MG63 (cell line): ENCODE data around the gene EME2. TPM values are rescaled to one million over a fixed set of nuclear protein-coding genes. Genes with fewer than 3 reads are reported as not detected.

ENCODE experiments used
- DNase-seq: peaks from one replicate; pipeline ENCODE4 v3.0.0-alpha.2; 2020
- H3K27me3 ChIP-seq: fragments of 250-450 bp; sonication (Bioruptor Pico); 2 replicates; pipeline ENCODE4 v1.5.1; 2020; ENCODE audit warnings: mild to moderate bottlenecking, moderate library complexity
- H3K36me3 ChIP-seq: fragments of 250-450 bp; sonication (Bioruptor Pico); 2 replicates; pipeline ENCODE4 v1.5.1; 2020; ENCODE audit warnings: mild to moderate bottlenecking, moderate library complexity
- H3K4me3 ChIP-seq: fragments of 250-450 bp; sonication (Bioruptor Pico); 2 replicates; pipeline ENCODE4 v1.5.1; 2020; ENCODE audit warnings: mild to moderate bottlenecking, moderate library complexity
- H3K9me3 ChIP-seq: fragments of 250-450 bp; sonication (Bioruptor Pico); 2 replicates; pipeline ENCODE4 v1.5.1; 2020; ENCODE audit warnings: mild to moderate bottlenecking, moderate library complexity
- total RNA-seq: library from RNA; depleted of rRNA; stranded (reverse); fragments of >200 nt; shearing (Covaris generic); gene quantifications from 2 replicates; pipeline ENCODE4 v1.2.3, GENCODE V29; 2014; ENCODE audit warnings: low replicate concordance

The EME2 gene
- total RNA-seq, 1 experiment from 2014 or later: 6.6 TPM

- Histone ChIP-seq H3K9me3 (no peaks in the 10 kb centered on the region), H3K4me3 (peak within 1 kb of the TSS; percentile 79), H3K36me3 (peaks cover 66% of the 10 kb centered on the region), H3K27me3 (no peaks in the 10 kb centered on the region)
- no peak for DNase-seq
Observed at GRCh38 chr16:1771188-1771863, 1.3 kb upstream of the EME2 start, which contains the start of gene NME3. Gene NME3, minus strand, starts transcription at chr16:1771543. Its CDS starts 9 bp downstream, at chr16:1771534.

GRCh38 chr16:1771864-1772361 lies 697 bp upstream of the EME2 start:
- Histone ChIP-seq H3K4me3 (peak overlapping the region; percentile 79), H3K27me3 (no peaks in the 10 kb centered on the region), H3K36me3 (peaks cover 71% of the 10 kb centered on the region), H3K9me3 (no peaks in the 10 kb centered on the region)
- DNase-seq: no peak

GRCh38 chr16:1772908-1773702 lies 495 bp downstream of the EME2 start, which contains the start of gene MRPS34:
Gene MRPS34, minus strand, starts transcription at chr16:1773134. Its CDS starts 15 bp downstream, at chr16:1773119.
- Histone ChIP-seq H3K36me3 (peaks cover 68% of the 10 kb centered on the region), H3K4me3 (peak within 1 kb of the TSS; percentile 79), H3K9me3 (no peaks in the 10 kb centered on the region), H3K27me3 (no peaks in the 10 kb centered on the region)
- DNase-seq: peak; percentile 87

- peaks cover 63% of the 10 kb centered on the region for H3K36me3 ChIP-seq
- DNase-seq: peak; percentile 49
- H3K4me3 ChIP-seq: peak overlapping the region; percentile 79
- no peaks in the 10 kb centered on the region for H3K9me3 ChIP-seq
- H3K27me3 ChIP-seq: no peaks in the 10 kb centered on the region
Observed at GRCh38 chr16:1773703-1774447, 1.3 kb downstream of the EME2 start.

- peaks cover 61% of the 10 kb centered on the region for H3K36me3 ChIP-seq
- DNase-seq: no peak
- peak overlapping the region; percentile 79 for H3K4me3 ChIP-seq
- H3K9me3 ChIP-seq: no peaks in the 10 kb centered on the region
- no peaks in the 10 kb centered on the region for H3K27me3 ChIP-seq
Observed at GRCh38 chr16:1774448-1774780, 1.8 kb downstream of the EME2 start.

- H3K4me3 ChIP-seq: no peak overlapping the region
- no peaks in the 10 kb centered on the region for H3K9me3 ChIP-seq
- no peak for DNase-seq
- no peaks in the 10 kb centered on the region for H3K27me3 ChIP-seq
- H3K36me3 ChIP-seq: peaks cover 59% of the 10 kb centered on the region
Observed at GRCh38 chr16:1775006-1775845, 2.6 kb downstream of the EME2 start.

GRCh38 chr16:1775846-1776671 lies 3.4 kb downstream of the EME2 start:
- H3K27me3 ChIP-seq: no peaks in the 10 kb centered on the region
- no peak overlapping the region for H3K4me3 ChIP-seq
- H3K9me3 ChIP-seq: no peaks in the 10 kb centered on the region
- peaks cover 58% of the 10 kb centered on the region for H3K36me3 ChIP-seq
- DNase-seq: no peak

GRCh38 chr16:1776672-1776955 lies 4.0 kb downstream of the EME2 start:
- H3K36me3 ChIP-seq: peaks cover 59% of the 10 kb centered on the region
- H3K9me3 ChIP-seq: no peaks in the 10 kb centered on the region
- no peak overlapping the region for H3K4me3 ChIP-seq
- H3K27me3 ChIP-seq: no peaks in the 10 kb centered on the region
- DNase-seq: no peak

- no peak for DNase-seq
- H3K9me3 ChIP-seq: no peaks in the 10 kb centered on the region
- H3K27me3 ChIP-seq: no peaks in the 10 kb centered on the region
- no peak overlapping the region for H3K4me3 ChIP-seq
- peaks cover 56% of the 10 kb centered on the region for H3K36me3 ChIP-seq
Observed at GRCh38 chr16:1776991-1777374, 4.4 kb downstream of the EME2 start.

GRCh38 chr16:1777375-1778199 lies 5.0 kb downstream of the EME2 start:
- no peak for DNase-seq
- Histone ChIP-seq H3K4me3 (no peak overlapping the region), H3K27me3 (no peaks in the 10 kb centered on the region), H3K9me3 (no peaks in the 10 kb centered on the region), H3K36me3 (peaks cover 50% of the 10 kb centered on the region)

GRCh38 chr16:1778200-1779179 lies 5.9 kb downstream of the EME2 start:
- Histone ChIP-seq H3K27me3 (no peaks in the 10 kb centered on the region), H3K9me3 (no peaks in the 10 kb centered on the region), H3K4me3 (no peak overlapping the region), H3K36me3 (peaks cover 54% of the 10 kb centered on the region)
- DNase-seq: no peak

GRCh38 chr16:1779234-1779701 lies 6.7 kb downstream of the EME2 start:
- DNase-seq: no peak
- H3K4me3 ChIP-seq: no peak overlapping the region
- H3K27me3 ChIP-seq: no peaks in the 10 kb centered on the region
- no peaks in the 10 kb centered on the region for H3K9me3 ChIP-seq
- H3K36me3 ChIP-seq: peaks cover 58% of the 10 kb centered on the region

- no peaks in the 10 kb centered on the region for H3K9me3 ChIP-seq
- H3K27me3 ChIP-seq: no peaks in the 10 kb centered on the region
- H3K36me3 ChIP-seq: peaks cover 53% of the 10 kb centered on the region
- no peak for DNase-seq
- no peak overlapping the region for H3K4me3 ChIP-seq
Observed at GRCh38 chr16:1779741-1780676, 7.4 kb downstream of the EME2 start.
